H9 (cell line): ENCODE data around the gene TCF23. TPM values are rescaled to one million over a fixed set of nuclear protein-coding genes. Genes with fewer than 3 reads are reported as not detected.

Source experiments
- DNase-seq: peaks from one replicate; pipeline ENCODE4 v3.0.0-alpha.2; 2017
- H2AFZ ChIP-seq: one replicate; pipeline ENCODE4 v1.6.1; 2013; ENCODE audit warnings: mild to moderate bottlenecking, low read length, control low read depth, moderate library complexity
- H2AK5ac ChIP-seq: 2 replicates; pipeline ENCODE4 v1.6.1; 2013; ENCODE audit warnings: low read length, control low read depth, mixed read lengths; ENCODE audit not compliant: insufficient read length
- H2BK120ac ChIP-seq: one replicate; pipeline ENCODE4 v1.6.1; 2013; ENCODE audit warnings: low read depth, mild to moderate bottlenecking, low read length, control low read depth, inconsistent platforms; ENCODE audit not compliant: poor library complexity, severe bottlenecking
- H2BK12ac ChIP-seq: 2 replicates; pipeline ENCODE4 v1.6.1; 2013; ENCODE audit warnings: low read length, control low read depth, mixed read lengths, low read depth; ENCODE audit not compliant: insufficient read length
- H2BK15ac ChIP-seq: 2 replicates; pipeline ENCODE4 v1.6.1; 2013; ENCODE audit warnings: low read depth, low read length, control low read depth
- H2BK20ac ChIP-seq: one replicate; pipeline ENCODE4 v1.6.1; 2013; ENCODE audit warnings: low read depth, mild to moderate bottlenecking, low read length, control low read depth, inconsistent platforms; ENCODE audit not compliant: poor library complexity, severe bottlenecking
- H2BK5ac ChIP-seq: 2 replicates; pipeline ENCODE4 v1.6.1; 2013; ENCODE audit warnings: low read length, control low read depth, mixed read lengths; ENCODE audit not compliant: insufficient read length
- H3K14ac ChIP-seq: 2 replicates; pipeline ENCODE4 v1.6.1; 2013; ENCODE audit warnings: low read length, control low read depth; ENCODE audit not compliant: insufficient read depth
- H3K18ac ChIP-seq: 2 replicates; pipeline ENCODE4 v1.6.1; 2013; ENCODE audit warnings: low read depth, mild to moderate bottlenecking, mixed read lengths, low read length, control low read depth; ENCODE audit not compliant: insufficient read length
- H3K23ac ChIP-seq: 2 replicates; pipeline ENCODE4 v1.6.1; 2013; ENCODE audit warnings: low read length, control low read depth, mixed read lengths, low read depth; ENCODE audit not compliant: insufficient read length
- H3K23me2 ChIP-seq: 2 replicates; pipeline ENCODE4 v1.6.1; 2013; ENCODE audit warnings: low read depth, mild to moderate bottlenecking, mixed read lengths, low read length, control low read depth; ENCODE audit not compliant: insufficient read length, poor library complexity, severe bottlenecking
- H3K27ac ChIP-seq: 2 replicates; pipeline ENCODE4 v1.5.1; 2013; ENCODE audit warnings: low read length, control low read depth, mixed read lengths, low read depth; ENCODE audit not compliant: insufficient read length
- H3K27me3 ChIP-seq: 2 replicates; pipeline ENCODE4 v1.6.1; 2013; ENCODE audit warnings: low read length, control low read depth, inconsistent platforms; ENCODE audit not compliant: insufficient read depth
- H3K4ac ChIP-seq: 2 replicates; pipeline ENCODE4 v1.6.1; 2013; ENCODE audit warnings: low read depth, mild to moderate bottlenecking, control low read depth, inconsistent platforms, low read length, moderate library complexity
- H3K4me1 ChIP-seq: 2 replicates; pipeline ENCODE4 v1.6.1; 2013; ENCODE audit warnings: low read length, control low read depth, inconsistent platforms; ENCODE audit not compliant: insufficient read depth
- H3K4me2 ChIP-seq: 2 replicates; pipeline ENCODE4 v1.6.1; 2013; ENCODE audit warnings: low read length, control low read depth, mixed read lengths; ENCODE audit not compliant: insufficient read length, insufficient read depth
- H3K56ac ChIP-seq: 2 replicates; pipeline ENCODE4 v1.6.1; 2013; ENCODE audit warnings: low read depth, mild to moderate bottlenecking, mixed read lengths, low read length, control low read depth; ENCODE audit not compliant: insufficient read length
- H3K79me1 ChIP-seq: 2 replicates; pipeline ENCODE4 v1.6.1; 2013; ENCODE audit warnings: low read depth, mild to moderate bottlenecking, moderate library complexity, low read length, control low read depth, inconsistent platforms; ENCODE audit not compliant: insufficient read depth, poor library complexity, severe bottlenecking
- H3K79me2 ChIP-seq: 2 replicates; pipeline ENCODE4 v1.6.1; 2013; ENCODE audit warnings: low read length, control low read depth, inconsistent platforms; ENCODE audit not compliant: insufficient read depth
- H3K9ac ChIP-seq: 2 replicates; pipeline ENCODE4 v1.6.1; 2013; ENCODE audit warnings: low read length, control low read depth, mixed read lengths; ENCODE audit not compliant: insufficient read length; ENCODE audit errors: extremely low read depth
- H3K9me3 ChIP-seq: one replicate; pipeline ENCODE4 v1.6.1; 2013; ENCODE audit warnings: low read depth, low read length, inconsistent platforms; ENCODE audit not compliant: control insufficient read depth
- H3T11ph ChIP-seq: one replicate; pipeline ENCODE4 v1.6.1; 2013; ENCODE audit warnings: mild to moderate bottlenecking, low read length, control low read depth, inconsistent platforms
- H4K20me1 ChIP-seq: one replicate; pipeline ENCODE4 v1.6.1; 2013; ENCODE audit not compliant: control insufficient read depth, insufficient read length, insufficient read depth
- H4K5ac ChIP-seq: 2 replicates; pipeline ENCODE4 v1.6.1; 2013; ENCODE audit warnings: low read depth, mild to moderate bottlenecking, mixed read lengths, low read length, control low read depth; ENCODE audit not compliant: insufficient read length
- H4K8ac ChIP-seq: replicated peaks from 2 replicates; pipeline ENCODE4 v1.6.1; 2013; ENCODE audit warnings: low read length, control low read depth, mixed read lengths, low read depth; ENCODE audit not compliant: insufficient read length
- H4K91ac ChIP-seq: 2 replicates; pipeline ENCODE4 v1.6.1; 2013; ENCODE audit warnings: low read depth, mild to moderate bottlenecking, moderate library complexity, mixed read lengths, low read length, control low read depth; ENCODE audit not compliant: insufficient read length
- H3K27ac Mint-ChIP-seq, 3 experiments: 2 replicates in 2 of 3; 3 replicates in 1 of 3; pipeline ENCODE4 v1.8.0; 2020 to 2021; ENCODE audit warnings: mixed read lengths in 3 of 3, mild to moderate bottlenecking in 1 of 3, moderate library complexity in 1 of 3
- H3K27me3 Mint-ChIP-seq: 2 replicates; pipeline ENCODE4 v1.8.0; 2021; ENCODE audit warnings: low read depth, mild to moderate bottlenecking, moderate library complexity, mixed read lengths
- H3K36me3 Mint-ChIP-seq, 3 experiments: 2 replicates in 2 of 3; 3 replicates in 1 of 3; pipeline ENCODE4 v1.8.0; 2020 to 2021; ENCODE audit warnings: low read depth in 3 of 3, mixed read lengths in 3 of 3; ENCODE audit not compliant: insufficient read depth in 1 of 3
- H3K4me1 Mint-ChIP-seq, 2 experiments: 2 replicates each; pipeline ENCODE4 v1.8.0; 2020; ENCODE audit warnings: mixed read lengths in 2 of 2
- H3K4me3 Mint-ChIP-seq, 2 experiments: 2 replicates in 1 of 2; 3 replicates in 1 of 2; pipeline ENCODE4 v1.8.0; 2020 to 2021; ENCODE audit warnings: mild to moderate bottlenecking in 2 of 2, mixed read lengths in 2 of 2, moderate library complexity in 1 of 2
- H3K9me3 Mint-ChIP-seq, 2 experiments: 2 replicates in 1 of 2; 3 replicates in 1 of 2; pipeline ENCODE4 v1.8.0; 2020; ENCODE audit warnings: mild to moderate bottlenecking in 2 of 2, mixed read lengths in 2 of 2, moderate library complexity in 1 of 2
- CTCF ChIP-seq: fragments of 200-600 bp; sonication (generic); conservative IDR thresholded peaks from 3 replicates; pipeline ENCODE4 v1.8.0; 2021; ENCODE audit warnings: antibody characterized with exemption, mild to moderate bottlenecking
- WGBS: extraction: QIAGEN DNeasy Blood & Tissue Kit; methylation state at CpG from one replicate; pipeline ENCODE4 v1.1.7; 2013; ENCODE audit warnings: missing lambda C conversion rate, low lambda C conversion rate, mixed read lengths; ENCODE audit not compliant: insufficient read length; ENCODE audit errors: extremely low coverage; 5-methylcytosine and 5-hydroxymethylcytosine counted together
- total RNA-seq: library from RNA; stranded (reverse); gene quantifications from 2 replicates; pipeline ENCODE4 v1.2.1, GENCODE V29; 2021

TCF23 gene
- total RNA-seq, 1 experiment from 2014 or later = not detected

- H3K27ac Mint-ChIP-seq = peak overlapping the region in 1 of 3 experiments; percentile 72; a peak in 2 of 7 replicates
- peaks cover 4% of the 10 kb centered on the region for H3K27me3 Mint-ChIP-seq
- H3K23me2 ChIP-seq = no peaks in the 10 kb centered on the region
- H4K20me1 ChIP-seq = no peaks in the 10 kb centered on the region
- H3K9me3 ChIP-seq = no peaks in the 10 kb centered on the region
- H2AFZ ChIP-seq = no peak overlapping the region
- no peak overlapping the region for H4K8ac ChIP-seq
- peaks cover 0 to under 1% of the 10 kb centered on the region in 2 experiments; a peak in 2 of 5 replicates for H3K9me3 Mint-ChIP-seq
- H2BK15ac ChIP-seq = no peak overlapping the region
- H3T11ph ChIP-seq = no peak overlapping the region
- H3K27ac ChIP-seq = no peak overlapping the region
- DNase-seq = no peak
- no peak overlapping the region for H3K4me2 ChIP-seq
- TF ChIP-seq CTCF = no peak
- H3K36me3 Mint-ChIP-seq = no peaks in the 10 kb centered on the region
- no peak overlapping the region for H2BK20ac ChIP-seq
- WGBS = no CpG with 5 or more reads among the region's 6 CpGs
- no peak overlapping the region for H3K56ac ChIP-seq
- no peak overlapping the region for H3K18ac ChIP-seq
- H3K4me1 Mint-ChIP-seq = peaks cover 4 to 15% of the 10 kb centered on the region in 2 experiments
- H2BK12ac ChIP-seq = no peak overlapping the region
- no peak overlapping the region for H2BK5ac ChIP-seq
- H3K79me1 ChIP-seq = no peaks in the 10 kb centered on the region
- H3K79me2 ChIP-seq = no peaks in the 10 kb centered on the region
- H2AK5ac ChIP-seq = no peak overlapping the region
- no peak overlapping the region for H3K23ac ChIP-seq
- H3K9ac ChIP-seq = no peak overlapping the region
- H4K5ac ChIP-seq = no peak overlapping the region
- H3K4ac ChIP-seq = no peak overlapping the region
- no peak overlapping the region for H4K91ac ChIP-seq
- H3K14ac ChIP-seq = no peak overlapping the region
- H3K27me3 ChIP-seq = no peaks in the 10 kb centered on the region
- peak overlapping the region in 1 of 2 experiments; percentile 12; a peak in 1 of 5 replicates for H3K4me3 Mint-ChIP-seq
- no peak overlapping the region for H2BK120ac ChIP-seq
- H3K4me1 ChIP-seq = no peaks in the 10 kb centered on the region
Observed at GRCh38 chr2:27158468-27158867, 9.7 kb downstream of the TCF23 start.
